GM23248 (cell line): ENCODE data around the gene IGF2. TPM values are rescaled to one million over a fixed set of nuclear protein-coding genes. Genes with fewer than 3 reads are reported as not detected.

ENCODE experiments used
- DNase-seq: peaks from one replicate; pipeline ENCODE4 v3.0.0-alpha.2; 2015
- H2AFZ ChIP-seq: fragments of 200-600 bp; sonication (generic); 2 replicates; pipeline ENCODE4 v1.6.1; 2016; ENCODE audit warnings: antibody characterized with exemption
- H3F3A ChIP-seq: fragments of 200-600 bp; sonication (generic); 2 replicates; pipeline ENCODE4 v1.6.1; 2016; ENCODE audit warnings: mild to moderate bottlenecking, antibody characterized with exemption, mixed run types; ENCODE audit not compliant: insufficient read depth
- H3K27ac ChIP-seq: fragments of 200-600 bp; sonication (generic); 2 replicates; pipeline ENCODE4 v1.5.1; 2016; ENCODE audit warnings: mild to moderate bottlenecking
- H3K27me3 ChIP-seq: fragments of 200-600 bp; sonication (generic); replicated peaks from 2 replicates; pipeline ENCODE4 v1.6.1; 2016; ENCODE audit warnings: mild to moderate bottlenecking; ENCODE audit not compliant: insufficient read depth
- H3K36me3 ChIP-seq: fragments of 200-600 bp; sonication (generic); 2 replicates; pipeline ENCODE4 v1.6.1; 2016; ENCODE audit warnings: low read depth, mild to moderate bottlenecking
- H3K4me1 ChIP-seq: fragments of 200-600 bp; sonication (generic); 2 replicates; pipeline ENCODE4 v1.6.1; 2016; ENCODE audit warnings: mild to moderate bottlenecking; ENCODE audit not compliant: insufficient read depth
- H3K4me2 ChIP-seq: fragments of 200-600 bp; sonication (generic); one replicate; pipeline ENCODE4 v1.6.1; 2016; ENCODE audit warnings: mild to moderate bottlenecking; ENCODE audit not compliant: unreplicated experiment
- H3K4me3 ChIP-seq: fragments of 200-600 bp; sonication (generic); 2 replicates; pipeline ENCODE4 v1.5.1; 2016; ENCODE audit warnings: mild to moderate bottlenecking
- H3K79me2 ChIP-seq: fragments of 200-600 bp; sonication (generic); 2 replicates; pipeline ENCODE4 v1.6.1; 2016; ENCODE audit warnings: mild to moderate bottlenecking; ENCODE audit not compliant: insufficient read depth
- H3K9ac ChIP-seq: fragments of 200-600 bp; sonication (generic); 2 replicates; pipeline ENCODE4 v1.6.1; 2016; ENCODE audit warnings: mild to moderate bottlenecking
- H3K9me2 ChIP-seq: fragments of 200-600 bp; sonication (generic); 2 replicates; pipeline ENCODE4 v1.6.1; 2016; ENCODE audit warnings: mixed run types, mild to moderate bottlenecking, moderate library complexity; ENCODE audit not compliant: insufficient read depth
- H3K9me3 ChIP-seq: fragments of 200-600 bp; sonication (generic); one replicate; pipeline ENCODE4 v1.6.1; 2017; ENCODE audit warnings: low read depth
- H4K20me1 ChIP-seq: fragments of 200-600 bp; sonication (generic); 2 replicates; pipeline ENCODE4 v1.6.0; 2016; ENCODE audit not compliant: insufficient read depth
- EZH2 ChIP-seq: fragments of 200-600 bp; sonication (generic); IDR thresholded peaks from 2 replicates; pipeline ENCODE4 v1.6.1; 2018; ENCODE audit warnings: antibody characterized with exemption, mild to moderate bottlenecking; ENCODE audit not compliant: insufficient read depth, poor library complexity, severe bottlenecking
- EZH2phosphoT487 ChIP-seq: fragments of 200-600 bp; sonication (generic); IDR thresholded peaks from 2 replicates; pipeline ENCODE4 v1.6.1; 2018; ENCODE audit warnings: antibody characterized with exemption, moderate library complexity, mild to moderate bottlenecking, low read depth; ENCODE audit not compliant: insufficient read depth
- WGBS, 2 experiments: methylation state at CpG; one replicate each; pipeline ENCODE4 v1.1.6; 2015 to 2017; ENCODE audit warnings: low lambda C conversion rate in 2 of 2, low coverage in 1 of 2; ENCODE audit errors: missing lambda C conversion rate in 2 of 2; 5-methylcytosine and 5-hydroxymethylcytosine counted together
- in situ Hi-C: fragments of 300-500 bp; cut with MboI; formaldehyde crosslinking; loops from 2 replicates; pipeline ENCODE4 v1.15.0; 2020
- polyA plus RNA-seq: library from polyadenylated mRNA; unstranded; fragments of >200 nt; fragmentation: Nextera tagmentation; extraction: Ambion mirVana; gene quantifications from 2 replicates; pipeline ENCODE4 v1.2.1, GENCODE V29; 2016
- total RNA-seq: library from RNA; depleted of rRNA; stranded (reverse); fragments of >200 nt; shearing (Covaris generic); gene quantifications from 2 replicates; pipeline ENCODE4 v1.2.3, GENCODE V29; 2014

Gene IGF2
- total and polyA plus RNA-seq, 2 experiments from 2014 or later, result 0.06 TPM; not detected in 1

DNA sequence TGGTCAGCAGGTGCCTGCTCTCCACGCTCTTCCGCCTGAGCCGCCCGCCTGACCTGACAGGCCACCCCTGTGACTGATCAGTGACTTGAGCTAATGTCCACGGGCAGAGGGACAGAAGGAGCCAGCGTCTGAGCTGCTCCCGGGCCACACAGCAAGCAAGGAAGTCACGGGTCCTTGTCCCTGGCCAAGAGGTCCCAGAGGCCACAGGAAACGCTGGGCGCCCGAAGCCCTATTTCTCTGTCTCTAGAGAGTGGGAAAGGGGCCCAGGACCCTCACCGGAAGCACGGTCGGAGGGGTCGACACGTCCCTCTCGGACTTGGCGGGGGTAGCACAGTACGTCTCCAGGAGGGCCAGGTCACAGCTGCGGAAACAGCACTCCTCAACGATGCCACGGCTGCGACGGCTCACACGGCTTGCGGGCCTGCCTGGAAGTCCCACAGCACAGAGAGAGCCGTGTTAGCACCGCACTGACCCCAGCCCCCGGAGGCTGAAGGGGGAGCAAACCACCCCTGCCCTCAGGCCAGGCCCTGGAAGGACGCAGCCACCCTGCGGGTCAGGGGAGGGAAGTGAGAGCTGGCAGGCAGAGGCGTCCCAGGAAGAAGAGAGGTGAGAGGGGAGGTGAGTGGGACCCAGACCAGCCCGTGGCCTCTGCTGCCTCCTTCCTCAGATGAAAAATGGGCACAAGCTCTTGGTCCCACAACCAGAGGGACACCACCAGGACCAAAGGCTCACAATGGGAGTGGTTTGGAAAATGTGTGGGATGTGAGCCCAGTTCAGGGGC, 5.8 kb downstream of the IGF2 start:
- Histone ChIP-seq H3K79me2 (no peaks in the 10 kb centered on the region), H3K27me3 (peaks cover 32% of the 10 kb centered on the region), H3F3A (no peaks in the 10 kb centered on the region), H3K27ac (no peak overlapping the region), H3K9me2 (no peaks in the 10 kb centered on the region), H3K9me3 (no peaks in the 10 kb centered on the region), H3K9ac (no peak overlapping the region), H3K4me3 (no peak overlapping the region), H3K36me3 (no peaks in the 10 kb centered on the region), H2AFZ (no peak overlapping the region), H4K20me1 (no peaks in the 10 kb centered on the region), H3K4me2 (no peak overlapping the region), H3K4me1 (no peaks in the 10 kb centered on the region)
- TF ChIP-seq EZH2 (peak; percentile 25), EZH2phosphoT487 (no peak)
- in situ Hi-C loops, result no loop called here
- no peak for DNase-seq
- WGBS, 2 experiments, result 46 to 54% methylated on average over 29 of the region's 33 CpGs

DNA sequence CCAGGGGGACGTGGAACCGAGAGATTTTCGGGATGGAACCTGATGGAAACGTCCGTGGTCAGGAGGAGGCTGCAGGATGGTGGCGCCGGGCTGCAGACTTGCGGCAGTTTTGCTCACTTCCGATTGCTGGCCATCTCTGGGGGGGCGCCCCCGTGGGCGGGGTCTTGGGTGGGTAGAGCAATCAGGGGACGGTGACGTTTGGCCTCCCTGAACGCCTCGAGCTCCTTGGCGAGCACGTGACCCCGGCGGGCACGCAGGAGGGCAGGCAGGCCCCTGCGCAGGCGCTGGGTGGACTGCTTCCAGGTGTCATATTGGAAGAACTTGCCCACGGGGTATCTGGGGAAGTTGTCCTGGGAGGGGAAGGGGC, 6.3 kb downstream of the IGF2 start:
- Histone ChIP-seq H3K27me3 (peaks cover 28% of the 10 kb centered on the region), H4K20me1 (no peaks in the 10 kb centered on the region), H3K4me3 (no peak overlapping the region), H3K4me1 (no peaks in the 10 kb centered on the region), H3K4me2 (no peak overlapping the region), H3K27ac (no peak overlapping the region), H3K9me2 (no peaks in the 10 kb centered on the region), H3K9me3 (no peaks in the 10 kb centered on the region), H2AFZ (no peak overlapping the region), H3K9ac (no peak overlapping the region), H3F3A (no peaks in the 10 kb centered on the region), H3K36me3 (no peaks in the 10 kb centered on the region), H3K79me2 (no peaks in the 10 kb centered on the region)
- in situ Hi-C loops, result no loop called here
- TF ChIP-seq EZH2phosphoT487 (no peak), EZH2 (no peak)
- 34 to 36% methylated on average over 21 to 24 of the region's 24 CpGs for WGBS, 2 experiments
- DNase-seq, result no peak

GRCh38 chr11:2132246-2132645, 6.9 kb downstream of the IGF2 start:
- Histone ChIP-seq H3K36me3 (no peaks in the 10 kb centered on the region), H3F3A (no peaks in the 10 kb centered on the region), H3K9ac (no peak overlapping the region), H3K27me3 (peaks cover 22% of the 10 kb centered on the region), H3K4me1 (no peaks in the 10 kb centered on the region), H4K20me1 (no peaks in the 10 kb centered on the region), H3K9me2 (no peaks in the 10 kb centered on the region), H3K4me2 (no peak overlapping the region), H3K79me2 (no peaks in the 10 kb centered on the region), H2AFZ (no peak overlapping the region), H3K9me3 (no peaks in the 10 kb centered on the region), H3K27ac (no peak overlapping the region), H3K4me3 (no peak overlapping the region)
- WGBS, 2 experiments, result 39 to 44% methylated on average over 6 of the region's 6 CpGs
- DNase-seq, result no peak
- in situ Hi-C loops, result no loop called here
- no peak for TF ChIP-seq EZH2
- no peak for TF ChIP-seq EZH2phosphoT487

DNA sequence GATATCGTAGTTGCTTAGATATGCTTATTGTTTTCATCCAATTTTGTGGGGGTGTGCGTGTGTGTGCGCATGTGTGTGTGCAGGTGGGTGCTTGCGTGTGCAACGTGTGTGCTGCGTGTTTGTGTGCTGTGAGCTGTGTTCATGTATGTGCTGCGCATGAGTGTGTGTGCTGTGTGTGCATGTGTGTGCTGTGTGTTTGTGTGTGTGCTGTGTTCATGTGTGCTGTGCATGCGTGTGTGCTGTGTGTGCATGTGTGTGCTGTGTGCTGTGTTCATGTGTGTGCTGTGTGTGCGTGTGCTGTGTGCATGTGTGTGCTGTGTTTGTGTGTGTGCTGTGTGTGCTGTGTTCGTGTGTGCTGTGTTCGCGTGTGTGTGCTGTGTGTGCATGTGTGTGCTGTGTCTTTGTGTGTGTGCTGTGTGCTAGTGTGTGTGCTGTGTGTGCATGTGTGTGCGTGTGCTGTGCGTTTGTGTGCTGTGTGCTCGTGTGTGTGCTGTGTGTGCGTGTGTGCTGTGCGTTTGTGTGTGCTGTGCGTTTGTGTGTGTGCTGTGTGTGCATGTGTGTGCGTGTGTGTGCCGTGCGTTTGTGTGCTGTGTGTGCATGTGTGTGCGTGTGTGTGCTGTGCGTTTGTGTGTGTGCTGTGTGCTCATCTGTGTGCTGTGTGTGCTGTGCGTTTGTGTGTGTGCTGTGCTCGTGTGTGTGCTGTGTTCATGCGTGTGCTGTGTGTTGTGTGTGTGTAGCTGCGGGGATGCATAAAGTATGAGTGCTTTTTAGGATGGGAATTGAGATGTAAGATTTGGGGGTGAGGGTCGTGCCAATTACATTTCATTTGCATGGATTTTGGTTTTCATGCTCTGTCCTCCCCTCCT, 7.6 kb downstream of the IGF2 start:
- Histone ChIP-seq H3F3A (no peaks in the 10 kb centered on the region), H3K9ac (no peak overlapping the region), H3K27ac (no peak overlapping the region), H3K27me3 (peaks cover 16% of the 10 kb centered on the region), H3K4me2 (no peak overlapping the region), H3K9me2 (no peaks in the 10 kb centered on the region), H3K4me1 (no peaks in the 10 kb centered on the region), H3K9me3 (no peaks in the 10 kb centered on the region), H4K20me1 (no peaks in the 10 kb centered on the region), H2AFZ (no peak overlapping the region), H3K79me2 (no peaks in the 10 kb centered on the region), H3K4me3 (no peak overlapping the region), H3K36me3 (no peaks in the 10 kb centered on the region)
- 76 to 78% methylated on average over 27 to 28 of the region's 28 CpGs for WGBS, 2 experiments
- no peak for DNase-seq
- no peak for TF ChIP-seq EZH2phosphoT487
- TF ChIP-seq EZH2, result no peak
- in situ Hi-C loops, result no loop called here
